Neural progenitor cell (in vitro differentiated cells): Measurements from ENCODE around the gene TENM3. TPM values are rescaled to one million over a fixed set of nuclear protein-coding genes. Genes with fewer than 3 reads are reported as not detected.

Source experiments
- DNase-seq: peaks from one replicate; pipeline ENCODE4 v3.0.0-alpha.2; 2016; ENCODE audit warnings: low spot score
- H2AFZ ChIP-seq: fragments of 200-600 bp; sonication (generic); replicated peaks from 2 replicates; pipeline ENCODE4 v1.6.1; 2016; ENCODE audit warnings: antibody characterized with exemption
- H3F3A ChIP-seq: fragments of 200-600 bp; sonication (generic); 2 replicates; pipeline ENCODE4 v1.6.1; 2016; ENCODE audit warnings: antibody characterized with exemption, low read depth
- H3K27ac ChIP-seq: fragments of 200-600 bp; sonication (generic); 2 replicates; pipeline ENCODE4 v1.5.1; 2016; ENCODE audit warnings: mild to moderate bottlenecking
- H3K27me3 ChIP-seq: fragments of 200-600 bp; sonication (generic); 2 replicates; pipeline ENCODE4 v1.6.1; 2016; ENCODE audit warnings: mild to moderate bottlenecking, moderate library complexity
- H3K36me3 ChIP-seq: fragments of 200-600 bp; sonication (generic); 2 replicates; pipeline ENCODE4 v1.5.1; 2016
- H3K4me1 ChIP-seq: fragments of 200-600 bp; sonication (generic); 2 replicates; pipeline ENCODE4 v1.6.1; 2016; ENCODE audit warnings: mixed run types
- H3K4me2 ChIP-seq: fragments of 200-600 bp; sonication (generic); 2 replicates; pipeline ENCODE4 v1.6.1; 2016
- H3K4me3 ChIP-seq: fragments of 200-600 bp; sonication (generic); 2 replicates; pipeline ENCODE4 v1.5.1; 2016
- H3K79me2 ChIP-seq: fragments of 200-600 bp; sonication (generic); 2 replicates; pipeline ENCODE4 v1.6.1; 2016; ENCODE audit warnings: low read depth
- H3K9ac ChIP-seq: fragments of 200-600 bp; sonication (generic); 2 replicates; pipeline ENCODE4 v1.6.1; 2016
- H3K9me3 ChIP-seq: fragments of 200-600 bp; sonication (generic); 2 replicates; pipeline ENCODE4 v1.5.1; 2016; ENCODE audit warnings: low read depth
- H4K20me1 ChIP-seq: fragments of 200-600 bp; sonication (generic); 2 replicates; pipeline ENCODE4 v1.6.1; 2016; ENCODE audit warnings: low read depth
- H3K27ac Mint-ChIP-seq: 3 replicates; pipeline ENCODE4 v1.8.0; 2021; ENCODE audit warnings: mixed read lengths
- H3K27me3 Mint-ChIP-seq: 2 replicates; pipeline ENCODE4 v1.8.0; 2022; ENCODE audit warnings: low read depth, mild to moderate bottlenecking, inconsistent platforms, moderate library complexity, mixed read lengths; ENCODE audit not compliant: insufficient read depth
- H3K36me3 Mint-ChIP-seq: 3 replicates; pipeline ENCODE4 v1.8.0; 2021; ENCODE audit warnings: mixed read lengths
- H3K4me1 Mint-ChIP-seq: 3 replicates; pipeline ENCODE4 v1.8.0; 2021; ENCODE audit warnings: mixed read lengths
- H3K4me3 Mint-ChIP-seq: 3 replicates; pipeline ENCODE4 v1.8.0; 2021; ENCODE audit warnings: mild to moderate bottlenecking, moderate library complexity, mixed read lengths
- H3K9me3 Mint-ChIP-seq: 3 replicates; pipeline ENCODE4 v1.8.0; 2020; ENCODE audit warnings: mixed read lengths
- EZH2 ChIP-seq: fragments of 200-600 bp; sonication (generic); IDR thresholded peaks from 2 replicates; pipeline ENCODE4 v1.6.1; 2017; ENCODE audit warnings: antibody characterized with exemption, mild to moderate bottlenecking, moderate library complexity
- EZH2phosphoT487 ChIP-seq: fragments of 200-600 bp; sonication (generic); IDR thresholded peaks from 2 replicates; pipeline ENCODE4 v1.6.1; 2017; ENCODE audit warnings: antibody characterized with exemption
- total RNA-seq: library from RNA; depleted of rRNA; stranded (reverse); fragments of >200 nt; gene quantifications from 2 replicates; pipeline ENCODE4 v1.2.3, GENCODE V29; 2015; ENCODE audit warnings: low replicate concordance
- TF ChIP-seq, protein P1 (sequence below): fragments of 200-600 bp; sonication (generic); IDR thresholded peaks from 2 replicates; pipeline ENCODE4 v1.5.1; 2017; ENCODE audit warnings: antibody characterized with exemption, mild to moderate bottlenecking

Gene TENM3
- total RNA-seq, 1 donor from 2014 or later: 78.7 TPM

- H3K27ac Mint-ChIP-seq: peak overlapping the region; percentile 12
- no peaks in the 10 kb centered on the region for H4K20me1 ChIP-seq
- H2AFZ ChIP-seq: no peak overlapping the region
- no peak overlapping the region for H3K9ac ChIP-seq
- no peak for DNase-seq
- H3K4me1 ChIP-seq: peaks cover 10% of the 10 kb centered on the region
- peaks cover 19% of the 10 kb centered on the region for H3K4me1 Mint-ChIP-seq
- peaks cover 9% of the 10 kb centered on the region for H3K9me3 Mint-ChIP-seq
- no peaks in the 10 kb centered on the region for H3K27me3 Mint-ChIP-seq
- peaks cover 66% of the 10 kb centered on the region for H3K36me3 Mint-ChIP-seq
- peaks cover 12% of the 10 kb centered on the region for H3K36me3 ChIP-seq
- no peaks in the 10 kb centered on the region for H3K27me3 ChIP-seq
- H3K27ac ChIP-seq: no peak overlapping the region
- H3K79me2 ChIP-seq: no peaks in the 10 kb centered on the region
- TF ChIP-seq, protein P1, sequence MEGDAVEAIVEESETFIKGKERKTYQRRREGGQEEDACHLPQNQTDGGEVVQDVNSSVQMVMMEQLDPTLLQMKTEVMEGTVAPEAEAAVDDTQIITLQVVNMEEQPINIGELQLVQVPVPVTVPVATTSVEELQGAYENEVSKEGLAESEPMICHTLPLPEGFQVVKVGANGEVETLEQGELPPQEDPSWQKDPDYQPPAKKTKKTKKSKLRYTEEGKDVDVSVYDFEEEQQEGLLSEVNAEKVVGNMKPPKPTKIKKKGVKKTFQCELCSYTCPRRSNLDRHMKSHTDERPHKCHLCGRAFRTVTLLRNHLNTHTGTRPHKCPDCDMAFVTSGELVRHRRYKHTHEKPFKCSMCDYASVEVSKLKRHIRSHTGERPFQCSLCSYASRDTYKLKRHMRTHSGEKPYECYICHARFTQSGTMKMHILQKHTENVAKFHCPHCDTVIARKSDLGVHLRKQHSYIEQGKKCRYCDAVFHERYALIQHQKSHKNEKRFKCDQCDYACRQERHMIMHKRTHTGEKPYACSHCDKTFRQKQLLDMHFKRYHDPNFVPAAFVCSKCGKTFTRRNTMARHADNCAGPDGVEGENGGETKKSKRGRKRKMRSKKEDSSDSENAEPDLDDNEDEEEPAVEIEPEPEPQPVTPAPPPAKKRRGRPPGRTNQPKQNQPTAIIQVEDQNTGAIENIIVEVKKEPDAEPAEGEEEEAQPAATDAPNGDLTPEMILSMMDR: no peak
- TF ChIP-seq EZH2phosphoT487 (no peak), EZH2 (no peak)
- H3F3A ChIP-seq: no peaks in the 10 kb centered on the region
- no peaks in the 10 kb centered on the region for H3K9me3 ChIP-seq
- no peak overlapping the region for H3K4me2 ChIP-seq
- H3K4me3 ChIP-seq: no peak overlapping the region
- no peak overlapping the region for H3K4me3 Mint-ChIP-seq
Measured at GRCh38 chr4:182749667-182750167, 506.5 kb downstream of the TENM3 start.

DNA sequence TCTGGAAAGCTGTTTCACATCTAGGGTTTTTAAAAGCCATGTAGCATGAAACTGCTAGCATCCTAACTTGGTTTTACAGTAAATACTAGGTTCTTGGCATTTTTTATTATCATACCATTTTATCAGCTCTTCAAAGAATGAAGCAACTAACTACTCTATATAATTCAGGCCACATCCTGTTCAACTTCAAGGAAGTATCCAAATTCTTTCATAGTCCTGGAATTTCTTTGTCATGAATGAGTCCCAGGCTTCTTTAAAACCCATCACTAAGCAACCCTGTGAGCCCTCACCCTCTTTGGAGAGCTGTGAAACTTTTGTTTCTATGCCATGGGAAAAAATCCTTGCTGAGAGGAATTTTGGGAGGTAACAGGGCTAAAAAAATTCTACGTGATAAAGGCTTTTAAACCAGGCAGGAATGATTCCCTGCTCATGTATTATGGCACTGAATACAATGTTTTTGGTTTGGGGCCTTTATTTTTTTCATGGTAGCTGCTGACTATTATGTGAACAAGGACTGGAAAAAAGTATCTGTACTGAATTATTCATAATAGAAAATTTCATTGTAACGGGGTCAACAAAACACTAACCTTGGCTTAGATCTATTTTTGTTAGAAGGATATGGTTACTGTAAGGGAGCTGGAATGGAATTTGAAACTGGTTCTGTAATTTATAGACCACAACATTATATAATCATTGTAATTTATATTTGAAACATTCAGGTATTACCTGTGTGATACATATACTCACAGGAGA lies 509.1 kb downstream of the TENM3 start:
- peak; percentile 45 for DNase-seq
- Mint-ChIP-seq H3K27me3 (peaks cover 7% of the 10 kb centered on the region), H3K27ac (peak overlapping the region; percentile 83), H3K36me3 (peaks cover 68% of the 10 kb centered on the region), H3K4me3 (no peak overlapping the region), H3K4me1 (peaks cover 21% of the 10 kb centered on the region), H3K9me3 (peaks cover 18% of the 10 kb centered on the region)
- Histone ChIP-seq H3K9me3 (no peaks in the 10 kb centered on the region), H3F3A (no peaks in the 10 kb centered on the region), H3K36me3 (peaks cover 11% of the 10 kb centered on the region), H2AFZ (no peak overlapping the region), H3K9ac (no peak overlapping the region), H3K4me2 (no peak overlapping the region), H3K27me3 (no peaks in the 10 kb centered on the region), H3K27ac (peak overlapping the region; percentile 71), H3K4me1 (peaks cover 10% of the 10 kb centered on the region), H4K20me1 (peaks cover 15% of the 10 kb centered on the region), H3K4me3 (no peak overlapping the region), H3K79me2 (no peaks in the 10 kb centered on the region)
- TF ChIP-seq, protein P1: no peak

GRCh38 chr4:182754895-182755294 lies 511.7 kb downstream of the TENM3 start:
- Histone ChIP-seq H3K4me1 (peaks cover 22% of the 10 kb centered on the region), H3K9ac (no peak overlapping the region), H3F3A (peaks cover 16% of the 10 kb centered on the region), H3K36me3 (peaks cover 11% of the 10 kb centered on the region), H3K27ac (no peak overlapping the region), H3K27me3 (peaks cover 14% of the 10 kb centered on the region), H3K4me2 (no peak overlapping the region), H3K9me3 (no peaks in the 10 kb centered on the region), H3K79me2 (no peaks in the 10 kb centered on the region), H4K20me1 (peaks cover 40% of the 10 kb centered on the region), H3K4me3 (no peak overlapping the region), H2AFZ (no peak overlapping the region)
- TF ChIP-seq EZH2phosphoT487 (no peak), EZH2 (no peak)
- TF ChIP-seq, protein P1: no peak
- peaks cover 62% of the 10 kb centered on the region for H3K36me3 Mint-ChIP-seq
- H3K4me1 Mint-ChIP-seq: peaks cover 40% of the 10 kb centered on the region
- no peak overlapping the region for H3K27ac Mint-ChIP-seq
- H3K4me3 Mint-ChIP-seq: no peak overlapping the region
- H3K27me3 Mint-ChIP-seq: peaks cover 8% of the 10 kb centered on the region
- peaks cover 20% of the 10 kb centered on the region for H3K9me3 Mint-ChIP-seq
- no peak for DNase-seq
